Panc1 (cell line): ENCODE measurements around the gene HNRNPC. TPM values are rescaled to one million over a fixed set of nuclear protein-coding genes. Genes with fewer than 3 reads are reported as not detected.
A peak's percentile ranks its signal among the peaks of the same experiment; 100 is the strongest.

Source experiments
- ATAC-seq: fragments of 200-7000 bp; cut with Tn5 transposase; 2 replicates; pipeline ENCODE4 v1.9.1; 2020; ENCODE audit warnings: mild to moderate bottlenecking, moderate library complexity
- BruUV-seq: library from RNA; stranded (reverse); fragments of 400-500 nt; replicated peaks from 2 replicates; lab custom pipeline; 2021; lab: Mats Ljungman, UMichigan
- CTCF ChIA-PET: fragments of 300-600 bp; sonication (Branson Sonifier 250); formaldehyde crosslinking; loops from one replicate; lab custom pipeline; 2022; ENCODE audit warnings: antibody characterized with exemption; lab: Charles Lee
- POLR2A ChIA-PET: fragments of 300-600 bp; sonication (Branson Sonifier 250); formaldehyde crosslinking; loops from one replicate; lab custom pipeline; 2022; ENCODE audit warnings: antibody characterized with exemption; lab: Charles Lee
- DNase-seq: peaks from one replicate; pipeline ENCODE4 v3.0.0-alpha.2; 2010; ENCODE audit warnings: low read depth, low spot score
- H3K27ac ChIP-seq: 2 replicates; pipeline ENCODE4 v1.5.1; 2011; ENCODE audit warnings: mild to moderate bottlenecking, low read length, inconsistent platforms
- H3K27me3 ChIP-seq: fragments of 200-500 bp; sonication (Bioruptor generic); 2 replicates; pipeline ENCODE4 v1.6.0; 2014; ENCODE audit warnings: low read length, inconsistent platforms; ENCODE audit not compliant: control insufficient read depth, insufficient read depth
- H3K36me3 ChIP-seq: fragments of 200-500 bp; sonication (Bioruptor generic); 2 replicates; pipeline ENCODE4 v1.5.1; 2014; ENCODE audit warnings: inconsistent platforms, mild to moderate bottlenecking, low read length, moderate library complexity; ENCODE audit not compliant: control insufficient read depth, insufficient read depth
- H3K4me1 ChIP-seq: 2 replicates; pipeline ENCODE4 v1.5.1; 2011; ENCODE audit warnings: inconsistent platforms, mild to moderate bottlenecking, low read length, moderate library complexity; ENCODE audit not compliant: control insufficient read depth, insufficient read depth
- H3K4me3 ChIP-seq, 2 experiments: 2 replicates each; pipeline ENCODE4 v1.5.1; 2011 to 2012; ENCODE audit warnings: low read depth in 2 of 2, low read length in 2 of 2, mild to moderate bottlenecking in 2 of 2, inconsistent platforms in 1 of 2, moderate library complexity in 1 of 2
- H3K9me3 ChIP-seq: fragments of 200-500 bp; sonication (Bioruptor generic); 2 replicates; pipeline ENCODE4 v1.5.1; 2014; ENCODE audit warnings: low read depth, mild to moderate bottlenecking, inconsistent platforms, low read length, moderate library complexity; ENCODE audit not compliant: control insufficient read depth, insufficient read depth
- CTCF ChIP-seq: fragments of 450-650 bp; IDR thresholded peaks from 2 replicates; pipeline ENCODE4 v1.5.1; 2017; ENCODE audit warnings: mild to moderate bottlenecking
- POLR2AphosphoS5 ChIP-seq: IDR thresholded peaks from 2 replicates; pipeline ENCODE4 v1.6.1; 2012; ENCODE audit warnings: mild to moderate bottlenecking, low read depth, low read length, moderate library complexity
- REST ChIP-seq, 2 experiments: IDR thresholded peaks; 2 replicates each; pipeline ENCODE4 v1.6.1; 2011 to 2012; ENCODE audit warnings: low read depth in 2 of 2, control low read depth in 1 of 2, low read length in 1 of 2, mild to moderate bottlenecking in 1 of 2, moderate library complexity in 1 of 2; ENCODE audit not compliant: insufficient read depth in 1 of 2
- SIN3A ChIP-seq: IDR thresholded peaks from 2 replicates; pipeline ENCODE4 v1.6.1; 2012; ENCODE audit warnings: low read depth, mild to moderate bottlenecking, low read length, moderate library complexity, borderline replicate concordance; ENCODE audit not compliant: insufficient read depth
- TCF7L2 ChIP-seq: IDR thresholded peaks from 2 replicates; pipeline ENCODE4 v1.6.1; 2011; ENCODE audit warnings: mild to moderate bottlenecking, low read depth, low read length, inconsistent platforms
- in situ Hi-C: cut with HindIII; loops from 2 replicates; pipeline ENCODE4 v1.10.0; 2016; ENCODE audit warnings: low sequenced_read_pairs, low pct_unique_long_range_greater_than_20kb
- intact Hi-C: fragments of 100-400 bp; cut with micrococcal nuclease; formaldehyde crosslinking; loops from one replicate; pipeline ENCODE4 v1.10.0; 2022; ENCODE audit not compliant: unreplicated experiment
- total RNA-seq: library from RNA; stranded (reverse); gene quantifications from one replicate; pipeline ENCODE4 v1.2.1, GENCODE V29; 2021; ENCODE audit not compliant: unreplicated experiment

Gene HNRNPC
- total RNA-seq, 1 experiment from 2014 or later: 537 TPM

GRCh38 chr14:21309956-21310355 lies 40.7 kb upstream of the HNRNPC start:
- no peaks in the 10 kb centered on the region for H3K4me1 ChIP-seq
- TF ChIP-seq CTCF: no peak
- TF ChIP-seq POLR2AphosphoS5: no peak
- TF ChIP-seq REST (IDR thresholded peaks at IDR 0.05; ENCODE audit: insufficient read depth in 1 of 2, low read depth in 2 of 2, low read length in 1 of 2): no peak
- TF ChIP-seq SIN3A: no peak
- TF ChIP-seq TCF7L2: no peak
- H3K9me3 ChIP-seq: no peaks in the 10 kb centered on the region
- in situ Hi-C loops: no loop called here
- H3K27ac ChIP-seq: no peak overlapping the region
- DNase-seq (no peak), ATAC-seq (no peak)
- H3K4me3 ChIP-seq: no peak overlapping the region
- intact Hi-C loops: no loop called here
- BruUV-seq: no TSS peak
- POLR2A ChIA-PET: no interaction called here
- H3K36me3 ChIP-seq: no peaks in the 10 kb centered on the region
- CTCF ChIA-PET: no interaction called here
- H3K27me3 ChIP-seq: no peaks in the 10 kb centered on the region

GRCh38 chr14:21309238-21309636 lies 40.0 kb upstream of the HNRNPC start:
- Histone ChIP-seq H3K27ac (0 out of 2 replicates have a peak overlapping the region, but pooled peaks have one; percentile 36), H3K36me3 (no peaks in the 10 kb centered on the region), H3K4me3 (peak overlapping the region in 1 of 2 experiments; percentile 35; a peak in 2 of 4 replicates), H3K4me1 (no peaks in the 10 kb centered on the region), H3K9me3 (no peaks in the 10 kb centered on the region), H3K27me3 (no peaks in the 10 kb centered on the region)
- ATAC-seq (no peak), DNase-seq (no peak)
- in situ Hi-C loops (no loop called here), intact Hi-C loops (no loop called here)
- POLR2A ChIA-PET: no interaction called here
- CTCF ChIA-PET: no interaction called here
- TF ChIP-seq SIN3A (no peak), POLR2AphosphoS5 (no peak), REST (IDR thresholded peaks at IDR 0.05; ENCODE audit: insufficient read depth in 1 of 2, low read depth in 2 of 2, low read length in 1 of 2) (no peak), TCF7L2 (no peak), CTCF (no peak)
- BruUV-seq: no TSS peak
